ENCODE data around the gene NR2C2AP. TPM values are rescaled to one million over a fixed set of nuclear protein-coding genes. Genes with fewer than 3 reads are reported as not detected.
A peak's percentile ranks its signal among the peaks of the same experiment; 100 is the strongest.

Gene NR2C2AP
- total RNA-seq, 1 donor from 2014 or later = 37.1 TPM

DNA sequence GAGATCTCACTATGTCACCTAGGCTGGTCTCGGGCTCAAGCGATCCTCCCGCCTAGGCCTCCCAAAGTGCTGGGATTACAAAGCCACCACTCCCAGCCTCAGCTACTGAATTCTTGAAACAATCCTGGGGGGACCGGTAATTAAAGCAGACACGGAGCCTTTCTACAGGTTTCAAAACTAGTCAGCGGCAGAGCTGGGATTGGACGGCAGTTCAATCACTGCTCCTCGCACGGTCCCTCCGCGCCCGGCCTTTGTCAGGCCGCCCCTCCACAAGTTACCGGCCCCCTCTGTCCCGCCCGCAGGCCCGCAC lies 11.5 kb downstream of the NR2C2AP start:
- Mint-ChIP-seq H3K4me3 (peak overlapping the region; percentile 99), H3K9me3 (peaks cover under 1% of the 10 kb centered on the region), H3K27me3 (no peaks in the 10 kb centered on the region), H3K27ac (peak overlapping the region; percentile 99), H3K36me3 (ENCODE audit: low read depth) (peaks cover 37% of the 10 kb centered on the region), H3K4me1 (peaks cover 51% of the 10 kb centered on the region)
- ATAC-seq (ENCODE audit: low read depth) = no peak
- ChIA-PET POLR2A (interaction anchor here (0.6 to 4.6 kb wide), 14 partner anchors 11 to 1304 kb away, joined by 3 to 69 read pairs (median 4); partner anchors contain the start of genes NDUFA13, NR2C2AP, SLC25A42 and TSSK6), CTCF (interaction anchor here (1.1 to 2.3 kb wide), 2 partner anchors 17 to 34 kb away, joined by 3 to 6 read pairs; no protein-coding TSS in a partner anchor)
- no peak for DNase-seq
- intact Hi-C loops (cut with micrococcal nuclease) = loop anchor here (1.0 to 5.0 kb wide), 10 partner anchors 12 to 669 kb away; partner anchors contain the start of genes ATP13A1, COPE, DDX49 and ELL
- TF ChIP-seq CTCF (IDR thresholded peaks at IDR 0.05) = no peak

DNA sequence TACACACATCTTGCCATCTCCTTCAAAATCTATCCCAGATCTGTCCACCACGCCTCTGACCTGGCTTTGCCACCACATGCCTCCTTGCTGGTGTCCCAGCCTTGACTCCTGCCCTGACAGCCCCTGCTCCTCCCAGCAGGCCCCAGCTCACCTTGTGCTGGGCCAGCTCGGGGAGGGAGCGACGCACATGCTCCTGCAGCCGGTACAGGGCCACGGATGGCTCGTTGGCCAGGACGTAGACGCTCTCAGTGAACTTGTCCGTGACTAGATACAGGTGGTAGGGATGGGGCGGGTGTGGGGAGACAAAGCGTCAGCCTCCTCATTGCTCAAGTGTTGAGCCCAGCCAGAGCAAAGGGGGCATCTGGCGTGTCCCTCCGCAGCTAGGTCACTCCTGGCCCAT lies 16.5 kb downstream of the NR2C2AP start:
- Mint-ChIP-seq H3K27ac (peak overlapping the region; percentile 26), H3K9me3 (peaks cover 3% of the 10 kb centered on the region)

GRCh38 chr19:19185853-19186740 lies 17.1 kb downstream of the NR2C2AP start:
- H3K4me1 Mint-ChIP-seq = peaks cover 35% of the 10 kb centered on the region
- no peaks in the 10 kb centered on the region for H3K27me3 Mint-ChIP-seq
- ChIA-PET CTCF (no interaction called here), POLR2A (no interaction called here)
- intact Hi-C loops (cut with micrococcal nuclease) = no loop called here
- H3K9me3 Mint-ChIP-seq = peaks cover 3% of the 10 kb centered on the region
- H3K27ac Mint-ChIP-seq = peak overlapping the region; percentile 26
- TF ChIP-seq CTCF (IDR thresholded peaks at IDR 0.05) = no peak
- DNase-seq = no peak
- ATAC-seq (ENCODE audit: low read depth) = peak; percentile 54
- no peak overlapping the region for H3K4me3 Mint-ChIP-seq
- H3K36me3 Mint-ChIP-seq (ENCODE audit: low read depth) = peaks cover 43% of the 10 kb centered on the region

More for the DNA sequence above, 16.5 kb downstream of the NR2C2AP start:
- Mint-ChIP-seq H3K36me3 (ENCODE audit: low read depth) (peaks cover 43% of the 10 kb centered on the region), H3K4me3 (no peak overlapping the region), H3K27me3 (no peaks in the 10 kb centered on the region), H3K4me1 (peaks cover 39% of the 10 kb centered on the region)
- POLR2A ChIA-PET = no interaction called here
- ATAC-seq (ENCODE audit: low read depth) (no peak), DNase-seq (no peak)
- no peak for TF ChIP-seq CTCF (IDR thresholded peaks at IDR 0.05)
- intact Hi-C loops (cut with micrococcal nuclease) = no loop called here
- CTCF ChIA-PET = interaction anchor here (0.7 kb wide), 1 partner anchor 178 kb away, joined by 3 read pairs; no protein-coding TSS in a partner anchor

DNA sequence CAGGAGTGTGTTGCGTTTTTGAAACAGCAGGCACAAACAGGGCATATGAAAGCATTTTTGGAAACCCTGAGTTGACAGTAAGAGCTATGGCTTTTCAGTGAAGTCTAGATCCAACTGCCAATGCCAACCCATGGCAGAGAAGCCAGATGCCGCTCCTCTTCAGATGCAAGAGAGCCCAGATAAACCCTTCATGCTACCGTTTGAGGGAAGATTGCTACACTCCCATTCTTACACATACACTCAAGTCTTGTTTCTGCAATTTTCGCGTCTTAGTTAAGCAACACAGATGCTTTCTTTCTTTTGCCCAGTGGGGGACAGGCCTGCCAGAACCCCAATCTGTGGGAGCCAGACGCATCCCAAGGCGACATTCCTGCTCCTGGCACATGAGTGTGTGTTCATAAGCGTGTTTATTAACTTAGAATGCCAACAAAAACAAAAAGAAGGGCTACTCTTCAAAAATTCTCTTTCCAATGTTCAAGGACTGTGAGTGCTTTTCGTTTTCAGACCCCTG lies 21.7 kb downstream of the NR2C2AP start:
- H3K27ac Mint-ChIP-seq = no peak overlapping the region
- intact Hi-C loops (cut with micrococcal nuclease) = no loop called here
- DNase-seq = no peak
- no peak for ATAC-seq (ENCODE audit: low read depth)
- H3K4me3 Mint-ChIP-seq = no peak overlapping the region
- no peak for TF ChIP-seq CTCF (IDR thresholded peaks at IDR 0.05)
- H3K9me3 Mint-ChIP-seq = peaks cover under 1% of the 10 kb centered on the region
- CTCF ChIA-PET = no interaction called here
- H3K36me3 Mint-ChIP-seq (ENCODE audit: low read depth) = peaks cover 57% of the 10 kb centered on the region
- H3K27me3 Mint-ChIP-seq = no peaks in the 10 kb centered on the region
- peaks cover 10% of the 10 kb centered on the region for H3K4me1 Mint-ChIP-seq
- POLR2A ChIA-PET = no interaction called here
